ENCODE data around the gene MTUS2.

DNA sequence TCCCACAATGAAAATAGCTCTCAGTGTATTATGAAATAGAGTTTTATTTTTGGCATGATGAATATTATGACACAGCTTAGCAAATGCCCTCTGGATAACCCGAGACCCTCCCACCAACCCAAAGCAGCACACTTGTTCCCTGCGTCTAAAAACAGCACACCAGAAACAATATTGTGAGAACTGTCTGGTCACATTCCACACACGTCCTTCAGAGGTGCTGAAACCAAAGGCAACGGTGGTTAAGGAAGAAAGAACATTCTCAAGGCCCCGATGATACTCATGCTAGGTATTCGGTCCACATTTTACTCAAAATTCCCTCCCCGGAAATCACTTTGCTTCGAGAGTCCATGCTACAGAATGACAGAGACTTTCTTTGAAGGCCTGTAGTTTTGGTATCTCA is 618.6 kb downstream of the MTUS2 start:
- no peak for TF ChIP-seq CTCF (IDR thresholded peaks at IDR 0.05 in 4 of 5, conservative IDR thresholded peaks at IDR 0.05 in 1 of 5)
- TF ChIP-seq POLR2A (IDR thresholded peaks at IDR 0.05): no peak

Data from gastrocnemius medialis (tissue), 4 donors.